ENCODE results near the gene B4GALNT3. TPM values are rescaled to one million over a fixed set of nuclear protein-coding genes. Genes with fewer than 3 reads are reported as not detected.
"Not testable (repeated sequence)": the region's sequence is repeated elsewhere in the genome, so short reads cannot be mapped to it uniquely, and the experiment has no call there.

The B4GALNT3 gene
- total RNA-seq, 4 donors from 2014 or later: 30.7 to 66.2 (median 35.0) TPM

DNA sequence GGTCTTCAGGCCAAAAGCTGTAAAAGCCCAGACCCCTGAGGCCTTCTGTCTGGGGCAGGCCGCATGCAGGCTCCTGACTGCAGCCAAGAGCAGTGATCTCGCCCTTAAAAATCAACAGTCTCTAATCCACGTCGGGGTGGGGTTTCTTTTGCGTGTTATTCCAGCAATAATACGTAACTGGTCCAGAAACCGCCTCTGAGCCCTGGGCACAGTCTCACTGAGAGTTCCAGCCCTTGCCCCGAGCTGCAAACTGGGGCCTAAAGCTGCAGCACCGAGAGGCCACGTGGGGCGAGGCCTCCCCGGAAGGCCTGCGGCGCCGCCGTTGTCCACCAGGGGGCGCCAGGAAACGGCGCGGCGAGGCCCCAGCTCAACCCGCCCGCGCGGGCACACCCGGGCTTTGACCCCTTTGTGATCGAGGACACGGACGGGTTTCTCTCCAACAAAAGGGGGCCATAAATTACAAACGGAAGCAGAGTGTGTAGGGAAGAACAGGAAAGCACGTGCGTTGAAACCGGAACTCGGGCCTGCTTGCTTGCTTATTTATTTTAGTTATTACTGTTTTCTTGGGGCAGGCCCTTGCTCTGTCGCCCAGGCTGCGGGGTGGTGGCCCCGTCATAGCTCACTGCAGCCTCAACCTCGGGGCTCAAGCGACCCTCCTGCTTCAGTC, 116.3 kb downstream of the B4GALNT3 start:
- DNase-seq (ENCODE audit: low spot score in 2 of 2): peak; percentile 83 to 87
- H3K4me1 ChIP-seq: peaks cover 67% of the 10 kb centered on the region
- H3K36me3 ChIP-seq: no peaks in the 10 kb centered on the region
- TF ChIP-seq POLR2AphosphoS5 (IDR thresholded peaks at IDR 0.05): peak in 2 of 3 donors; percentile 59 to 92
- no peak for TF ChIP-seq EP300 (IDR thresholded peaks at IDR 0.05)
- TF ChIP-seq CTCF (IDR thresholded peaks at IDR 0.05): peak; percentile 99 to 100
- TF ChIP-seq POLR2A (IDR thresholded peaks at IDR 0.05): no peak
- H3K9me3 ChIP-seq: no peaks in the 10 kb centered on the region
- H3K4me3 ChIP-seq: peak overlapping the region; percentile 3
- peak overlapping the region; percentile 90 for H3K27ac ChIP-seq
- 6% methylated on average over 35 of the region's 39 CpGs for whole genome bisulfite sequencing
- no peaks in the 10 kb centered on the region for H3K27me3 ChIP-seq

DNA sequence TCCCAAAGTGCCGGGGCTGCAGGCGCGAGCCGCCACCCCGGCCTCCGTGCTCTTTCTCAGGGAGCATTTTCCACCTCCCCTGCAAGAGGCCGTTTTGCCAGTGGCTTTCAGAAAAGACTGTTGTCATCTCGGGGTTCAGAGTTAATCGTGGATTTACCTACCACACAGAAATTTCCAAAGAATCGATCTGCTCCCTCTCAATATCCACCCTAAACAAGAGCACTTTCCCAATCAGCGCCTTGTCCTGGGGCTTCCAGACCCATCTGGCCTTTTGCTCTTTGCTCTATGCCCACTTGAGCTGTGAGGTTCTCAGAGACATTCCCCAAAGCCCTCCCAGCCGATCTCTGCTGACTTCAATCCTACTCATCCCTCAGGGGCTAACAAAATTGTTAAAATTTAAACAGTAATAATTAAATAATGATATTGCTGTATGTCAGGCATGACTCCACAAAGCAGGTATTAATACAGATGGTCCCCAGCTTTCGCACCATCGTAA, 116.9 kb downstream of the B4GALNT3 start:
- peak overlapping the region; percentile 90 for H3K27ac ChIP-seq
- H3K9me3 ChIP-seq: no peaks in the 10 kb centered on the region
- H3K4me1 ChIP-seq: peaks cover 61% of the 10 kb centered on the region
- peak in 1 of 2 donors; percentile 41 for DNase-seq (ENCODE audit: low spot score in 2 of 2)
- no peaks in the 10 kb centered on the region for H3K27me3 ChIP-seq
- peak overlapping the region; percentile 3 for H3K4me3 ChIP-seq
- H3K36me3 ChIP-seq: no peaks in the 10 kb centered on the region
- TF ChIP-seq EP300 (IDR thresholded peaks at IDR 0.05) (no peak), POLR2A (IDR thresholded peaks at IDR 0.05) (no peak), CTCF (IDR thresholded peaks at IDR 0.05) (no peak), POLR2AphosphoS5 (IDR thresholded peaks at IDR 0.05) (no peak)
- WGBS: 90% methylated on average over 14 of the region's 14 CpGs

GRCh38 chr12:577994-578747, 118.4 kb downstream of the B4GALNT3 start:
- not testable (repeated sequence) for H3K36me3 ChIP-seq, H3K4me3 ChIP-seq, H3K9me3 ChIP-seq, H3K27me3 ChIP-seq
- 75% methylated on average over 18 of the region's 19 CpGs for WGBS
- peaks cover 52% of the 10 kb centered on the region for H3K4me1 ChIP-seq
- peak overlapping the region; percentile 42 for H3K27ac ChIP-seq
- peak; percentile 38 to 56 for DNase-seq (ENCODE audit: low spot score in 2 of 2)

DNA sequence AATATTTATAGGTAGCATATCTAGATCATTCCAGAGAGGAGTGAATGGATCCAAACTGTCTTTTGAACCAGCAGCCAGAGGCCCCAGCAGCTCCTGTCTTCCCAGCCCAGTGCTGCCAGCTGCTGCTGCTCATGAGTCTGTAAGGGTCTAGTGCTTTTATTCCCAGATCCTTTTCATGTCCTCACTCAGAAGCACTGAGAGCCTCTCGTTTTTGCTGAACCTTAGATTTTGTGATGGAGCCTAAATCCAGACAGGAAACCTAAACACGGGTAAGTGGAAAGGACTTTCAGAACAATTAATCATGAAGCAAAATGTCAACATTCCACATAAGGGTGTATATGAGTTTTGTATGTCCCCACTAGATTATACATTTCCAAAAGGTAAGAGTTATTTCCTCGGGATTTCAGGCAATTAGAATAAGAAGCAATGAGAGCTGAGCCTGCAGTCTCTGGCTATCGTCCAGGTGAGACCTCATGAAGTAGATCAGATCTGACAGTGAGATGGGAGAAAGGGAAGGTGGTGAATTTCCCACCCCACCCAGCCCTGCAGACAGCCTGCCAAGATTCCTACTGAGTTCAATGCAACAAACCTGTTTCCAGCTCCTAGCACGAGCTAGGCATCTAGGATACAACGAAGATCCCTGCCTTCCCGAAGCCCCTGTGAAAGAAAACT, 119.1 kb downstream of the B4GALNT3 start:
- TF ChIP-seq POLR2AphosphoS5 (IDR thresholded peaks at IDR 0.05) (no peak), POLR2A (IDR thresholded peaks at IDR 0.05) (no peak), EP300 (IDR thresholded peaks at IDR 0.05) (no peak), CTCF (IDR thresholded peaks at IDR 0.05) (no peak)
- WGBS: 31% methylated on average over 7 of the region's 7 CpGs

GRCh38 chr12:579420-580110, 119.8 kb downstream of the B4GALNT3 start:
- peaks cover 42% of the 10 kb centered on the region for H3K4me1 ChIP-seq
- no peaks in the 10 kb centered on the region for H3K9me3 ChIP-seq
- no peak overlapping the region for H3K4me3 ChIP-seq
- H3K27me3 ChIP-seq: no peaks in the 10 kb centered on the region
- TF ChIP-seq POLR2AphosphoS5 (IDR thresholded peaks at IDR 0.05): no peak
- TF ChIP-seq EP300 (IDR thresholded peaks at IDR 0.05): no peak
- H3K27ac ChIP-seq: no peak overlapping the region
- peak in 1 of 2 donors; percentile 31 for DNase-seq (ENCODE audit: low spot score in 2 of 2)
- H3K36me3 ChIP-seq: no peaks in the 10 kb centered on the region
- WGBS: 53% methylated on average over 9 of the region's 9 CpGs

More for the DNA sequence above, 119.1 kb downstream of the B4GALNT3 start:
- Histone ChIP-seq H3K36me3 (no peaks in the 10 kb centered on the region), H3K9me3 (no peaks in the 10 kb centered on the region), H3K27me3 (no peaks in the 10 kb centered on the region), H3K27ac (peak overlapping the region; percentile 42), H3K4me1 (peaks cover 49% of the 10 kb centered on the region), H3K4me3 (no peak overlapping the region)
- peak in 1 of 2 donors; percentile 49 for DNase-seq (ENCODE audit: low spot score in 2 of 2)
